ENCODE measurements around the gene IMMP2L.
"Not testable (repeated sequence)": the region's sequence is repeated elsewhere in the genome, so short reads cannot be mapped to it uniquely, and the experiment has no call there.

Gene IMMP2L

DNA sequence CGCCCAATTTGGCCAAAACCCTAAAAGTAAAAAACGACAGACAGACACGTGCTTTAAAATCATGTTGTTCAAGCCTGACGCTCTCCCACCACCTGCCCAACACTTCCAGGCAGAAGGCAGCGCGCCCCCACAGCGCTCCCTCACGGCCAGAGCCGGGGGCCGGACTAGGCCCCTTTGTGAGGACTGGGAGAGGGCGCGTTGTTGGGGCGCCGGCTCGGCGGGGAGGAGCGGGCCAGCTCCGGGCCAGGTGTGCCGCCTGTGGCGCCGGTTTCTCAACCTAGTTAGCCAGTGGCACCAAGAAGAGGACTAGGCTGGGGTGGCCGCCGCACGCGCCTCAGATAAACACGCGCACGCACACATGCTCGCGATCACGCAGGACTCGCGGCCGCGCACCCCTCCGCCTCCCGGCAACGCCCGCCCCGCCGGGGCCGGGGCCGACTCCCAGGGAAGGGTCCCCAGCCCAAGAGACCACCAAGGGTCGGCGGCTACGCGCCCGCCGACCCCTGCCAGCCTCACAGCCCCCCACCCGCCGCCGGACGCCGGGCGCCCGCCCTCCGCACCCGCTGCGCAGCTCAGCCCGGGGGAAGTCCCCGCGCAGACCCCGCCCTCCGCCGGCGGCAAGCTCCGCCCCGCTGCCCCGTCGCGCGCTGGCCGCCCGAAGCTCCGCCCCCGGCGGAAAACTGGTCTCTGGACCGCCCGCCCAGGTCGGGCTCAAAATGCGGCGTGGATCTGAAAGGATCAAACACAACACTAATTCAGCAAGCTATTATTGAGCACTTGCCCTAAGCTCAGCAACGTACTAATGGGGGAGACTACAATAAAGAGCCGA, at the start of gene IMMP2L:
TSS of gene IMMP2L (minus strand) at position 589 of the 829 bp plus-strand sequence.
- DNase-seq, result peak; percentile 97

DNA sequence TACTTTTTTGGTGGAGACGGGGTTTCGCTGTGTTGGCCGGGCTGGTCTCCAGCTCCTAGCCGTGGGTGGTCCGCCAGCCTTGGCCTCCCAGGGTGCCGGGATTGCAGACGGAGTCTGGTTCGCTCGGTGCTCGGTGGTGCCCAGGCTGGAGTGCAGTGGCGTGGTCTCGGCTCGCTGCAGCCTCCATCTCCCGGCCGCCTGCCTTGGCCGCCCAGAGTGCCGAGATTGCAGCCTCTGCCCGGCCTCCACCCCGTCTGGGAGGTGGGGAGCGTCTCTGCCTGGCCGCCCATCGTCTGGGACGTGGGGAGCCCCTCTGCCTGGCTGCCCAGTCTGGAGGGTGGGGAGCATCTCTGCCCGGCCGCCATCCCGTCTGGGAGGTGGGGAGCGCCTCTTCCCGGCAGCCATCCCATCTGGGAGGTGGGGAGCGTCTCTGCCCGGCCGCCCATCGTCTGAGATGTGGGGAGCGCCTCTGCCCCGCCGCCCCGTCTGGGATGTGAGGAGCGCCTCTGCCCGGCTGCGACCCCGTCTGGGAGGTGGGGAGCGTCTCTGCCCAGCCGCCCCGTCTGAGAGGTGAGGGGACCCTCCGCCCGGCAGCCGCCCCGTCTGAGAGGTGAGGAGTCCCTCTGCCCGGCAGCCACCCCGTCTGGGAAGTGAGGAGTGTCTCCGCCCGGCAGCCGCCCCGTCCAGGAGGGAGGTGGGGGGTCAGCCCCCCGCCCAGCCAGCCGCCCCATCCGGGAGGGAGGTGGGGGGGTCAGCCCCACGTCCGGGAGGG, 47.4 kb upstream of the IMMP2L start:
- not testable (repeated sequence) for DNase-seq

DNA sequence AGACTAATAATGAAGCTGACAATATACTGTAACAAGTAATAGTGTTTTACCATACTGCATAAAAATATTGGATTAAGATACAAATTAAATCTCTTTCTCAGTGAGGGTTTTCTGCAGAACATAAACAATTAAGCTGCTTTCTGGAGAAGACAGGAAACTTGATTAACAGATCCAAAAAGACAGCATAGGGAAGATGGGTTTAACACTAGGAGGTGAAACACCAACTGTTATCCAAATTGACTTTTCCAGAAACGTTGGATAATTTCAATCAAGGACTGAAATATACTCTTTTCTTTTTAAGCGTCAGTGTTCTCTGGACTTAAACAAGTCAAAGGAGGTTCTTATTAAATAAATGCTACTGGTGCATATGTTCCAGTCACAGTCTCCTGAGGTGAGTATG, 45.3 kb upstream of the IMMP2L start:
- no peak for DNase-seq

DNA sequence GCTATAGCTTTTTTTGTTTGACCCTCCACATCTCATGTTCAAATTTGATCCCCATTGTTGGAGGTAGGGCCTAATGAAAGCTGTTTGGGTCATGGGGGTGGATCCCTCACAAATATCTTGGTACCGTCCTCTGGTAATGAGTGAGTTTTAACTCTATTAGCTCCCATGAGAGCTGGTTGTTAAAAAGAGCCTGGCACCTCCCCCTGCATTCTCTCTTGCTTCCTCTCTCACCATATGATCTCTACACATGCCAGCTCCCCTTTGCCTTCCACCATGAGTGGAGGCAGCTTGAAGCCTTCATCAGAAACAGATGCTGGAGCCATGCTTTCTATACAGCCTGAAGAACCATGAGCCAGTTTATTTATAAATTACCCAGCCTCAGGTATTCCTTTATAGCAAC, 43.0 kb upstream of the IMMP2L start:
- DNase-seq, result no peak

DNA sequence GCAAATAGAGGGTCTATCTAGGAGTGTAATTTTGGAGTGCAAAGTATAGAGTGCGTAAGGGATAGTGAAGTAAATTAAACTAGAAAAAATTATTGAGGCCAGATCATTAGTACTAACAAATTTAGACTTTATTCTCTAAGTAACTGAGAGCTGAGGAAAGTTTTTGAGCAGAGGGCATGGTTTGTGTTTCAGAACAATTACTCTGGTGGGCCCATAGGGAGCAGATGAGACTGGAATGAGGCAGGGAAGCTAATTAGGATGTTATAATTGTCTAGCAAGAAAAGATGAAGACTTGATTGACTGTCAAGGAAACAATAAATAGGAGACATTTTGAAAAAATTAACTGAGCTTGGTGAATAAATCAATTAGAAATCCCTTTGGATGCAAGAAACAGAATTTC, 37.8 kb upstream of the IMMP2L start:
- no peak for DNase-seq

DNA sequence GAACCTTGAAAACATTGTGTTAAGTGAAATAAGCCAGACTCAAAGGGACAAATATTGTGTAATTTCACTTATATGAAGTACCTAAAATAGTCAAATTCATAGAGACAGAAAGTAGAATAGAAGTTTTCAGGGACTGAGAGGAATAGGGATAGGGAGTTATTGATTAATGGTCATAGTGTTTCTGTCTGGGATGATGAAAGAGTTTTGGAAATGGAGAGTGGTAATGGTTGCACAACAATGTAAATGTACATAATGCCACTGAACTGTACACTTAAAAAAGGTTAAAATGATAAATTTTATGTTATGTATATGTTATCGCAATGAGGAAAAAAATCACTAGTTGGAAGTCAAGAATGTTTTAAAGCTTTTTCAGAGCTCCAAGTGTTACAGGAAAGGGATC, 33.5 kb upstream of the IMMP2L start:
- DNase-seq, result no peak

DNA sequence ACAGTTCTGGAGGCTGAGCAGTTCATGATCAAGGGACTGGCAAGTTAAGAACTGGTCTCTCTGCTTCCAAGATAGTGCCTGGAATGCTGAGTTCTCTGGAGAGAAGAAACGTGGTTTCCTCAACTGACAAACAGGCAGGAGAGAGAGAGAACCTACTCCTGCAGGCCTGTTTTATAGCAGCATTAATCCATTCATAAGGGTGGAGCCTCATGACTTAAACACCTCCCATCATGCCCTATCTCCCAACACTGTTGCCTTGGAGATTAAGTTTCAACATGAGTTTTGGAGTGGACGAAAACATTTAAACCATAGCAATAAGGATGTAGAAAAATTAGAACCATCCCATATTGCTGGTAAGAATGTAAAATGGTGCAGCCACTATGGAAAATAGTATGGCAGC, 32.3 kb upstream of the IMMP2L start:
- no peak for DNase-seq

DNA sequence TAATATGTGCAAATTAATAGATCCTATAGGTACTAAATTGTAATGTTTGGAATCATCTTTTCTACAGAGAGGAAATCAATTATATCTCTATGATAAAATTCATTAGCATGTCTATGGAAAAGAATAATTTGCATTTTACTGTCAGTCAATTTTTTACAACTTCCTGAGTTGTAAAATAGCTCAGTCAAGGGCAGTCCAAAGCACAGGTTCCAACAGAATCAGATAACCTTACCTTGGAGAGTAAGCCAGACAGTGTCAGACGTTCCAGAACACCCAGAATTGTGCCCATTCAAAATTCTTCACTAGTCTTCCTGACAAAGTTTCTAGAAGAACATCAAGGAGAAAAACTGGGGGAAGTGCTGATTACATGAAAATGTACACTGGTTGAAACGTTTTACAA, 31.1 kb upstream of the IMMP2L start:
- DNase-seq, result no peak

DNA sequence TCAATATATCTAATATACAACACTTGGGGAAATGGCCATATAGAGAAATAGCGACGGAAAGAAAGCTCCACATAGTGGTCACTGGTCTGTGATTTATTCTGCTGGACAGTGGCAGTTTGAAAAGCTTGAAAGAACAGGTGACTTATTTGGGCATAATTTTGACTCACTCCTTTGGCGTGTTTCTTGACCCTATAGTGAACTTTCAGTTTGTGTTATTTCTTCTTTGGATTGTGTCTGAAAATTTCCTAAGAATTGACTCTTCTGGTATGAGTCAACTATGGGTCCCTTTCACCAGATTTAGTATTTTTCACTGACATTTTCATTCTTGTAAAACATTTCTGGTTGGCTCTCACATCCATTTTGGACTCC, 25.8 kb upstream of the IMMP2L start:
- no peak for DNase-seq

DNA sequence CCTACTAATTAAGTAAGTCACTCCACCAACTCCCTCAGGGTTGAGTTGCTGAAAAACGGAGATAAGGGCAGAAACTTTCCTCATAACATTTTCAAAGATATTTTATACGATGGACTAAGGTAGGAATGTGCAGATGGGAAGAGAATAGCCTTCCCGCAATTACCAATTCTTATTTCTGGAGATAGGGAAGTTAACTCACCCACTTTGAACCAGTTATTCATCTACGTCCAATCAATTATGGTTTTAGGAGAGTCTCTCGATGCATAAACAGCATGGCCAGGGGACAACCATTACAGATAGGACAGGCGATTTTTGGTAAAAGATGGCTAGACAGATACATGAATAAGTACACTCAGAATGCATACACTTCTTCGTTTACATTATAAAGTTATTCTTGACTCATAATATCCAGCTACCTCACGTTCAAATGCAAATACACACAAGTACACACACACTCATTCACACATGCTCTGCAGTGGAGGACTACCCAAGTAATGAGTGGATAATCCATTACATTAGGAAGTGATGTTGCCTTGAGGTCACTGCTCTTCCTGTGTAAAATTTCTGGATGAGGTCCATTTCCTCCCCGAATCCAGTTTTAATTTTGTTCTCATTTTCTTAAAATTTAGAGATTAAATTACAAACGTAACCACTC, 25.2 kb upstream of the IMMP2L start:
- DNase-seq, result no peak

DNA sequence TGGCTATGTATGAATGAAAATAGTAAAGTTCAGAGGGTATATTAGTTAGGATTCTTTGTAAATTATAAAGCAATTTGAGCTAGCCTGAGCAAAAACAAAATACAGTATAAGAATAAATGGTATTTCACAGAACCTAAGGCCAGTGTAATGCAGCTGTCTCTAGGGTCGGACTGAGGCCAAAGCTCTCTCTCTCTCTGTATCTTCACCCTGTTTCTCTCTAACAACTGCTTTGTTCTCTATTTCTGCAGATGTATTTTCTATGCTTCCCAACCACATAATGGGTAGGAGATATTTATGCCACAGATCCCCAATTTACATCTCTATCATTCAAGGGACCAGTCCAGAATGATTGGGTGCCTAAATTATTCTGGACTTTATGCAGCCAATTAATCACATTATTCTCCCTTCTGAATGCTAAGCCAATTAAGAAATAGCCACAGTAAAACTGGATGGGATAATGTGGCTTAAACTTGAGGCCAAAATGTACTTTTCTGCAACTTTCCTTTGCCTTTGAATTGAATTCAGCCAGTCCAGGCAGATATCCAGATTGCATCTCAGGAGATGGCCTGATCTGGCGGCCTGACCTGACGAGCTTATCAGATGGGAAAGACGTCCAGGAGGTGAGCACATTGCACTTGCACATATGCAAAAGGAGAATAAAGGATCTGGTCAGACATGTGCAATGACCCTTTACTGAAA, 24.6 kb upstream of the IMMP2L start:
- no peak for DNase-seq

DNA sequence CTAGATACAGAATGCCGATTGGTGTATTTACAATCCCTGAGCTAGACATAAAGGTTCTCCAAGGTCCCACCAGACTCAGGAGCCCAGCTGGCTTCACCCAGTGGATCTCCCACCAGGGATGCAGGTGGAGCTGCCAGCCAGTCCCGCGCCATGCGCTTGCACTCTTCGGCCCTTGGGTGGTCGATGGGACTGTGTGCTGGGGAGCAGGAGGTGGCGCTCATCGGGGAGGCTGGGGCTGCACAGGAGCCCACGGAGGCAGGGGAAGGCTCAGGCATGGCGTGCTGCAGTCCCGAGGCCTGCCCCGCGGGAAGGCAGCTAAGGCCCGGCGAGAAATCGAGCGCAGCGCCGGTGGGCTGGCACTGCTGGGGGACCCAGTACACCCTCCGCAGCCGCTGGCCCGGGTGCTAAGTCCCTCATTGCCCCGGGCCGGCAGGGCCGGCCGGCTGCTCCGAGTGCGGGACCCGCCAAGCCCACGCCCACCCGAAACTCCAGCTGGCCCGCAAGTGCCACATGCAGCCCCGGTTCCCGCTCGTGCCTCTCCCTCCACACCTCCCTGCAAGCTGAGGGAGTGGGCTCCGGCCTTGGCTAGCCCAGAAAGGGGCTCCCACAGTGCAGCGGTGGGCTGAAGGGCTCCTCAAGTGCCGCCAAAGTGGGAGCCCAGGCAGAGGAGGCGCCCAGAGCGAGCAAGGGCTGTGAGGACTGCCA, 19.6 kb upstream of the IMMP2L start:
- not testable (repeated sequence) for DNase-seq

DNA sequence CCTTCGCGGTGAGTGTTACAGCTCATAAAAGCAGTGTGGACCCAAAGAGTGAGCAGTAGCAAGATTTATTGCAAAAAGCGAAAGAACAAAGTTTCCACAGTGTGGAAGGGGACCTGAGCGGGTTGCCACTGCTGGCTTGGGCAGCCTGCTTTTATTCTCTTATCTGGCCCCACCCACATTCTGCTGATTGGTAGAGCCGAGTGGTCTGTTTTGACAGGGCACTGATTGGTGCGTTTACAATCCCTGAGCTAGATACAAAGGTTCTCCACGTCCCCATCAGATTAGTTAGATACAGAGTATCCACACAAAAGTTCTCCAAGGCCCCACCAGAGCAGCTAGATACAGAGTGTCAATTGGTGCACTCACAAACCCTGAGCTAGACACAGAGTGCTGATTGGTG, 18.9 kb upstream of the IMMP2L start:
- not testable (repeated sequence) for DNase-seq

DNA sequence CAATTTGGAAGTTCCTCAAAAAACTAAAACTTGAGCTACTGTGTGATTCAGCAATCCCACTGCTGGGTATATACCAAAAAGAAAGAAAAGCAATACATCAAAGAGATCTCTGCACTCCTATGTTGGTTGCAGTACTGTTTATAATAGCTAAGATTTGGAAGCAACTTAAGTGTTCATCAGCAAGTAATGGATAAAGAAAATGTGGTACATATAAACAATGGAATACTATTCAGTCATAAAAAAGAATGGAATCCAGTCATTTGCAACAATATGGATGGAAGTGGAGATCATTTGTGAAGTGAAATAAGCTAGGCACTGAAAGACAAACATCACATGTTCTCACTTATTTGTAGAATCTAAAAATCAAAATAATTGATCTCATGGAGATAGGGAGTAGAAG, 16.5 kb upstream of the IMMP2L start:
- DNase-seq, result no peak

DNA sequence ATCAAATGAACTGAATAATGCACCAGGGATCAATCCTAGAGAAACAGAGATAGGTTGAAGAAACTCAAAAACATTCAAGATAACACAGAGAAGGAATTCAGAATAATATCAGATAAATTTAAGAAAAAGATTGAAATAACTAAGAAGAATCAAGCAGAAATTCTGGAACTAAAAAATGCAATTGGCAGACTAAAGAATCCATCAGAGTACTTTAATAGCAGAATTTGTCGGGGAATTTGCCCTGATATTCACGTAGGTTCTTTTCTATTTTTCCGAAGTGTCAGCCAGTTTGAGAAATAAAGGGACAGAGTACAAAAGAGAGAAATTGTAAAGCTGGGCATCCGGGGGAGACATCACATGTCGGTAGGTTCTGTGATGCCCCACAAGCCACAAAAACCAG, 9.4 kb upstream of the IMMP2L start:
- no peak for DNase-seq

DNA sequence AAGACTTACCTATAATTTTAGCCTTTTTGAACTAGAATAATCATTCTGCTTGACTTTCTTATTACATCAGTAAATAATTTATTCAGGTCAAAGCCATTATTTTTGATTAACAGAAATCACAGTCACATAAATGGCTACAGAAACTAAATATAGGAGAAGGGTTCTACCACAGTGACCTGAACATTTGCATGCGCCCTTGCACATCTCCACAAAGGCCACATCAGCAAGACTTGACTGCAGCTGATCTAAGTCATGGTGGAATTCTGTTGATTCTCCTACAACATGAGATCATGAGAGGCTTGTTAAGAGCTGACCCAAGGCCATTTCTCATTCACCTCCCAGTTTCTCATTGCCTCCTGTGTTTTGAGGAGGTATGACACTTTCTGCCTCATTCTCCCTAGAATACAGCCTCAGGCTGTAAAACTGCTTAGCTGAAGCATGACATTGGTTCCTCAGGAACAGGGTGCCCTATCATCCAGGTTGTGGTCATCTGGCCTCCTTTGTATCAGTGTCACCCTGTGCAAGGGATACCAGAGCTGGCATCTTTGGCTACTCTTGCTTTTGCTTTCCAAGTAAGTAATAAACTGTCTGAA, 6.7 kb upstream of the IMMP2L start:
- DNase-seq, result no peak

DNA sequence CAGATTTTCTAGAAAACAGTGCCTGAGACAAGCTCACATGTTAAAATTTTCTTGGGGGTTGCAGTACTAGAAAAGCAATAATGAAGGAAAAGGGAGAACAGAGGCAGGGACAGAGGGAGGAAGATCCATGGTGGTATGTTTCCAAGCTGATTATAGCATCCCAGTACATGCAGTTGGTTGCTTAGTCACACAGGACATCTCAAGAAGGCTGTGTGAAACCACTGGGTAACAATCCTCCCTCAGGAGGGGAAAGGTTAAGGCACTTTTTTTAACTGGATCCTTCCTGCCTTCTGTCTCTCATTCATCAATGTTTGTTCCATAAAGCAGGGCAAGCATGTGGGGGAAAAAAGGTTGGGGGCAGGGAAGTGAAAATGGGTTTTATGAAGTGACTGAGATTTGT, 6.1 kb upstream of the IMMP2L start:
- DNase-seq, result no peak

DNA sequence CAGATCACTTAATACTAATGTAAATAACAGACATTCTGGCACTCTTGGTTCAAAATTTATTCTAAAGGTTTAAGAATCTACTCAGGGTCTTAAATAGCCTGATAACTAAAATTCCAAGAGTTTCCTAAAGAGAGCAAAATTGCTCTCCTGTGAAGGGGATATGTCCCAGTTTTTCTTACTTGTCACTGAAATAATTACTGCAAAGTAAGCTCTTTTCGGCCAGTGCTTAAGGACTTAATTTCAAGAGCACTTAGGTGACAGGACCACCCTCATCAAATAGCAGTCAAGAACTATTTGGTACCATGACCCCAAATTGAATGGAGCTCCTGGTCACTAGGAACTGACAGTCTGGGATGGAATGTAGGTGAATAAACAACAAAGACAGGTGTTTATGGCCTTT, 1.8 kb upstream of the IMMP2L start:
- no peak for DNase-seq

DNA sequence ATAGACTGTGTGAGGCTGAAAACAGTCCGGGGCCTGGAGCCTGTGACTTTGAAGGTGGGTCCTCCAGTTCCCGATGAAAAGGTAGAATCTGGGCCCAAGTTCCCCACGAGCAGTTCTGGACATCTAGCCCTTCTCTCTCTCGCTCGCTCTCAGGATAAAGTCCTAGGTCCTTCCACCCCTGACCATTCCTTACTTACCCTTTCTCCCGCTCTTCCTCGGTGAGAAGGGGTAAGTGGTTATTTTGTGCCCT, 713 bp downstream of the IMMP2L start:
- no peak for DNase-seq

DNA sequence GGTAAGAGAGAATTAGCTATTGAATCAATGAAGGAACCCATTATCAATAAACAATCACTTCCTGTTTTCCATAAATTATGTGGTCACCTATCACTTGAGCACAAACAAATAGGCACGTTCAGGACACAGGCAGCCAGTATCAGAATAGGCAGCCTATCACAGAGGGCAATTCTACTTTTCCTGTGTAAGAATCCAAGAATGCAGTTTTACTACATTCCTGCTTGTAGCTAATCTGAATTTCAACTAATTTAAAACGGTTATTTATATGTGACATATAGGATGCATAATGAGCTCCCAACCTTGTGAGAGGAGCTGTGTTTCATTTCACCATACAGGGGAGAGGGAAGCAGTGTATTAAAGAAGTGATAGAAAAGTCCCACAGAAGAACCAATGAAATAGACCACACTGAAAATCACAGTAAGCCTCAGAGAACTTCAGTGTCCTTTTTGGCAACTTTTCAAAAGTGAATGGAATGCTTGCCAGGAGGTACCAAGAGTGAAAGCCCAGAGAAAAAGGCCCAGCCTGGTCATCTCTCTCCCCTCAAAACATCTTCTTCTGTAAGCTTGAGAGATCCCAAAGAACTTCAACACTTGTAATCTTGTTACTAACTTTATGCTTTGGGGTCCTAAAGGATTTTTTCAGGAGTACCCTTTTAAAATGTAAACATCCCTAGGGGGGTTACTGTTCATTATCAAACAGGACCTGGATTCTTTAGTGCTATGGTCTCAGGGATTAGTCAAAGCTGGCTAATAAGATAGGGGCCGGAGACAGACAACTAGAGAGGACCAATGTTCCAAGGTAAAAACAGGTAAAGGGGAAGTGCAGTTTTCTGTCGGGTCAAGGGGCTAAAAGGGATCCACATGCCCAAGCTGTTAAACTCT, 1.3 kb downstream of the IMMP2L start:
- no peak for DNase-seq

DNA sequence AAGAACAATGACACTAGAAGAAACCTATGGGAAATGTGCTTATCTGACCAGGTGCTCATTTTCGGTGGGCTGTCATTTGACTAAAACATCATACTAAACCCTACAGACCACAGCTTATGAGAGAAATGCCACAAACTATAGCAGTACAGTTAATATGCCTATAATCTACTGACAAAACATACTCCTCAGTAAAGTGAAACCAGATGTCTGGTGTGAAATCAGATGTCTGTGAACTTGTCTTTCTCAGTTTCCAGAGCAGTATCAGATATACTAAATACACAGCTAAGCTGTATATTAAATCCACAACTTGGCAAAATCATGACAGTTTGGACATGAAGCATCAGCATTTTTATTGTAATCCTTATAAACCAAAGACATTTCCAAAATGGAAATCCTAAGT, 3.3 kb downstream of the IMMP2L start:
- no peak for DNase-seq

DNA sequence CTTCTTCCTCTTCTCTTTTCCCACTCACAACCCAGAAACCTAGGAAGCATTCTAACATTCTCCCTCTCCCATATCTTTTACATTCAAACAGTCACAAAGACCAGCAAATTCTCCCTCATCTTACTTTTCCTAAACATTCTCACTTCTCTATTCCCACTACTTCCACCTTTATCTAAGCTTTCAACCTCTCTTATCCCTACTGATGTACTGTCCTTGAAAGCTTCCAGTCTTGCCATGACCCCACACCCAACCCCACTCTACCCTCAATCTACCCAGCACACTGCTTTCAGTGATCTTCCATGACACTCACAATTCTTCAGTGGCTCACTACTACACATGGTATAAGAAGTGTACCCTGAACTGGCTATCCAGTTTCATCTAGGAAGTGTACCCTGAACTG, 5.3 kb downstream of the IMMP2L start:
- DNase-seq, result no peak

Data from activated effector memory CD4-positive, alpha-beta T cell treated with anti-CD3 and anti-CD28 coated beads, Interleukin-2, amount 50 U/mL, for 16 hours (primary cell).